ENCODE data around the gene TMEM272. TPM values are rescaled to one million over a fixed set of nuclear protein-coding genes. Genes with fewer than 3 reads are reported as not detected.

Gene TMEM272
- total RNA-seq, 1 experiment from 2014 or later = 0.07 TPM

DNA sequence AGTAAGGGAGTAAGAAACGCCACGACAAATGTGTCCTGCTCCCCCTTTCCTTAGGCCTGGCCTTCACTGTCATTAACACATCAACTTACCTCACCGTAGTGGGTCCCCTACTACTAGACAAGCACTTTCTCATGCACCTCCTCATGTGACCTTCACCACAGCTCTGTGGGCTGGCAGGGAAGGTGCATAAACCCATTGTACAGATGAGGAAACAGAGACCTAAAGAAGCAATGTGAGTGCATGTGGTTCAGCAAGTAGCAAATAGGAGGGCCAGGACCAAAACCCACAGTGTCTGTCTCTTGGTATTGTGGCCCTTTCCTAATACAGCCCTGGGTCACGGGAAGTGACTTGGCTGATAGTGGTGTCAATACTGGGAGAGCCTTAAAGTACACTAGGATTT is 22.1 kb upstream of the TMEM272 start:
- no TSS peak for BruUV-seq (replicated peaks)

DNA sequence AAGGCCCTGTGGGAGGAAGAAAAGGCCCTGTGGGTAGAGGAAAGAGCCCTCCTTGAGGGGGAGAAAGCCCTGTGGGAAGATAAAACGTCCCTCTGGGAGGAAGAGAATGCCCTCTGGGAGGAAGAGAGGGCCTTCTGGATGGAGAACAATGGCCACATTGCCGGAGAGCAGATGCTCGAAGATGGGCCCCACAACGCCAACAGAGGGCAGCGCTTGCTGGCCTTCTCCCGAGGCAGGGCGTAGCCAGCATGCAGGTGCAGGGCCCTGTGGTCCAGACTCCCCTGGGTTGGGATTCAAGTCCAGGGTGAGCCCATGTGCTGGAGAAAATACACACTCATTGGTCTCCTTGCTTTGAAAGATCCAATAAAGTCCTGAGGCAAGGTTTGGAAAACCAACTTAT is 20.9 kb upstream of the TMEM272 start:
- no peaks in the 10 kb centered on the region for H3K9me2 ChIP-seq (replicated peaks; ENCODE audit: low read length)
- no peak overlapping the region for H3K4me3 ChIP-seq (ENCODE audit: low read length)
- no peak overlapping the region for H3K4me2 ChIP-seq (ENCODE audit: low read length)
- no peaks in the 10 kb centered on the region for H3K36me3 ChIP-seq (ENCODE audit: low read depth, low read length)
- no peak overlapping the region for H3K27ac ChIP-seq (ENCODE audit: low read length)
- intact Hi-C loops (cut with micrococcal nuclease) = no loop called here
- H3K4me1 ChIP-seq (ENCODE audit: insufficient read depth, low read length) = peaks cover 11% of the 10 kb centered on the region
- no peak for ATAC-seq
- ChIA-PET CTCF (no interaction called here), POLR2A (ENCODE audit: unreplicated experiment) (no interaction called here)
- no peak for DNase-seq
- no peaks in the 10 kb centered on the region for H3K79me2 ChIP-seq (ENCODE audit: low read length)
- BruUV-seq (replicated peaks) = no TSS peak
- H2AFZ ChIP-seq (ENCODE audit: low read length) = no peak overlapping the region
- H4K20me1 ChIP-seq (ENCODE audit: low read length) = no peaks in the 10 kb centered on the region
- no peak overlapping the region for H3K9ac ChIP-seq (ENCODE audit: low read length)
- TF ChIP-seq, protein P1, sequence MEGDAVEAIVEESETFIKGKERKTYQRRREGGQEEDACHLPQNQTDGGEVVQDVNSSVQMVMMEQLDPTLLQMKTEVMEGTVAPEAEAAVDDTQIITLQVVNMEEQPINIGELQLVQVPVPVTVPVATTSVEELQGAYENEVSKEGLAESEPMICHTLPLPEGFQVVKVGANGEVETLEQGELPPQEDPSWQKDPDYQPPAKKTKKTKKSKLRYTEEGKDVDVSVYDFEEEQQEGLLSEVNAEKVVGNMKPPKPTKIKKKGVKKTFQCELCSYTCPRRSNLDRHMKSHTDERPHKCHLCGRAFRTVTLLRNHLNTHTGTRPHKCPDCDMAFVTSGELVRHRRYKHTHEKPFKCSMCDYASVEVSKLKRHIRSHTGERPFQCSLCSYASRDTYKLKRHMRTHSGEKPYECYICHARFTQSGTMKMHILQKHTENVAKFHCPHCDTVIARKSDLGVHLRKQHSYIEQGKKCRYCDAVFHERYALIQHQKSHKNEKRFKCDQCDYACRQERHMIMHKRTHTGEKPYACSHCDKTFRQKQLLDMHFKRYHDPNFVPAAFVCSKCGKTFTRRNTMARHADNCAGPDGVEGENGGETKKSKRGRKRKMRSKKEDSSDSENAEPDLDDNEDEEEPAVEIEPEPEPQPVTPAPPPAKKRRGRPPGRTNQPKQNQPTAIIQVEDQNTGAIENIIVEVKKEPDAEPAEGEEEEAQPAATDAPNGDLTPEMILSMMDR (conservative IDR thresholded peaks at IDR 0.05; ENCODE audit: low read depth, low read length) = no peak
- no peak for TF ChIP-seq EZH2 (IDR thresholded peaks at IDR 0.05; ENCODE audit: low read length, unreplicated experiment)
- TF ChIP-seq EZH2phosphoT487 (IDR thresholded peaks at IDR 0.05; ENCODE audit: borderline replicate concordance, low read length) = no peak
- H3K9me3 ChIP-seq (ENCODE audit: low read length) = no peaks in the 10 kb centered on the region
- H3K27me3 ChIP-seq (ENCODE audit: low read length) = no peaks in the 10 kb centered on the region
- no peaks in the 10 kb centered on the region for H3F3A ChIP-seq (ENCODE audit: low read length, unreplicated experiment)

More for the DNA sequence above, 22.1 kb upstream of the TMEM272 start:
- no peak overlapping the region for H3K9ac ChIP-seq (ENCODE audit: low read length)
- DNase-seq (no peak), ATAC-seq (no peak)
- H3K4me3 ChIP-seq (ENCODE audit: low read length) = no peak overlapping the region
- TF ChIP-seq EZH2 (IDR thresholded peaks at IDR 0.05; ENCODE audit: low read length, unreplicated experiment) = no peak
- no peak for TF ChIP-seq EZH2phosphoT487 (IDR thresholded peaks at IDR 0.05; ENCODE audit: borderline replicate concordance, low read length)
- TF ChIP-seq, protein P1 (conservative IDR thresholded peaks at IDR 0.05; ENCODE audit: low read depth, low read length) = no peak
- no peaks in the 10 kb centered on the region for H3K27me3 ChIP-seq (ENCODE audit: low read length)
- no peaks in the 10 kb centered on the region for H3K79me2 ChIP-seq (ENCODE audit: low read length)
- CTCF ChIA-PET = no interaction called here
- 0 out of 2 replicates have a peak, but pooled peaks cover under 1% of the 10 kb centered on the region for H3K4me1 ChIP-seq (ENCODE audit: insufficient read depth, low read length)
- H3K27ac ChIP-seq (ENCODE audit: low read length) = no peak overlapping the region
- POLR2A ChIA-PET (ENCODE audit: unreplicated experiment) = no interaction called here
- no peak overlapping the region for H2AFZ ChIP-seq (ENCODE audit: low read length)
- no peaks in the 10 kb centered on the region for H4K20me1 ChIP-seq (ENCODE audit: low read length)
- no peaks in the 10 kb centered on the region for H3K9me2 ChIP-seq (replicated peaks; ENCODE audit: low read length)
- no peaks in the 10 kb centered on the region for H3F3A ChIP-seq (ENCODE audit: low read length, unreplicated experiment)
- no peak overlapping the region for H3K4me2 ChIP-seq (ENCODE audit: low read length)
- no peaks in the 10 kb centered on the region for H3K36me3 ChIP-seq (ENCODE audit: low read depth, low read length)
- intact Hi-C loops (cut with micrococcal nuclease) = no loop called here
- no peaks in the 10 kb centered on the region for H3K9me3 ChIP-seq (ENCODE audit: low read length)

DNA sequence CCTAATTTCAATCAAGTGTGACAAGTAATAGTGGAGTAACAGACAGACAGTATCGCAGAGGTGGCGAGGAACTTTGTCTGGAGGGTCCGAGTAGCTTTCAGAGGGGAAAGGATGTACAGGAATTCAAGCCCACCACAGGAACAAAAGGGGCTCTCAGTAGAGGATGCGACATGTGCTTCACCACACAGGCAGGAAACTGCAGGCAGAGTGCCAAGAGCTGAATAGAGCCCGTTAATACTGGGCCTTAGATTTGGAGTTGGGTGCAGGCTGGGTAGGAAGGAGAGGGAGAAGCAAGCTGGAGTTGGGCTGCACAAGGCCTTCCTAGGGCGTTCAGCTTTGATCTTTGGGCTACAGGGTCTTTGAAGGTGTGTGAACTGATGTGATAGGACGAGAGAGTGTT is 18.0 kb upstream of the TMEM272 start:
- Histone ChIP-seq H3K4me3 (ENCODE audit: low read length) (no peak overlapping the region), H3K4me2 (ENCODE audit: low read length) (no peak overlapping the region), H3K36me3 (ENCODE audit: low read depth, low read length) (no peaks in the 10 kb centered on the region), H3K79me2 (ENCODE audit: low read length) (no peaks in the 10 kb centered on the region), H3F3A (ENCODE audit: low read length, unreplicated experiment) (peaks cover 6% of the 10 kb centered on the region), H3K9ac (ENCODE audit: low read length) (no peak overlapping the region), H2AFZ (ENCODE audit: low read length) (no peak overlapping the region), H4K20me1 (ENCODE audit: low read length) (no peaks in the 10 kb centered on the region), H3K27me3 (ENCODE audit: low read length) (no peaks in the 10 kb centered on the region), H3K9me3 (ENCODE audit: low read length) (no peaks in the 10 kb centered on the region), H3K9me2 (replicated peaks; ENCODE audit: low read length) (no peaks in the 10 kb centered on the region), H3K4me1 (ENCODE audit: insufficient read depth, low read length) (peaks cover 26% of the 10 kb centered on the region), H3K27ac (ENCODE audit: low read length) (no peak overlapping the region)
- intact Hi-C loops (cut with micrococcal nuclease) = no loop called here
- no TSS peak for BruUV-seq (replicated peaks)
- TF ChIP-seq EZH2 (IDR thresholded peaks at IDR 0.05; ENCODE audit: low read length, unreplicated experiment) (no peak), EZH2phosphoT487 (IDR thresholded peaks at IDR 0.05; ENCODE audit: borderline replicate concordance, low read length) (no peak)
- TF ChIP-seq, protein P1 (conservative IDR thresholded peaks at IDR 0.05; ENCODE audit: low read depth, low read length) = no peak
- DNase-seq (no peak), ATAC-seq (no peak)
- ChIA-PET POLR2A (ENCODE audit: unreplicated experiment) (interaction anchor here (0.8 kb wide), 1 partner anchor 32 kb away, joined by 6 read pairs; no protein-coding TSS in a partner anchor), CTCF (no interaction called here)

Data from PC-3 (cell line).